T-helper 2 cell treated with Interferon-gamma antibody and Interleukin-4, amounts not matched to agents 5 μg/mL and 100 μg/mL, for 36 hours (primary cell): Measurements from ENCODE around the gene FAAP100.

Source experiments
- DNase-seq: peaks from one replicate; pipeline ENCODE4 v3.0.0; 2021; ENCODE audit warnings: low spot score
- H3K27ac Mint-ChIP-seq: one replicate; pipeline ENCODE4 v1.8.0; 2021; ENCODE audit warnings: mild to moderate bottlenecking, mixed read lengths
- H3K27me3 Mint-ChIP-seq: one replicate; pipeline ENCODE4 v1.8.0; 2021; ENCODE audit warnings: low read depth, mixed read lengths
- H3K36me3 Mint-ChIP-seq: one replicate; pipeline ENCODE4 v1.8.0; 2021; ENCODE audit warnings: low read depth, mixed read lengths
- H3K4me1 Mint-ChIP-seq: one replicate; pipeline ENCODE4 v1.8.0; 2021; ENCODE audit warnings: low read depth, mixed read lengths
- H3K4me3 Mint-ChIP-seq: one replicate; pipeline ENCODE4 v1.8.0; 2022; ENCODE audit warnings: mild to moderate bottlenecking, moderate library complexity, mixed read lengths
- H3K9me3 Mint-ChIP-seq: one replicate; pipeline ENCODE4 v1.8.0; 2021; ENCODE audit warnings: mixed read lengths

FAAP100 gene

DNA sequence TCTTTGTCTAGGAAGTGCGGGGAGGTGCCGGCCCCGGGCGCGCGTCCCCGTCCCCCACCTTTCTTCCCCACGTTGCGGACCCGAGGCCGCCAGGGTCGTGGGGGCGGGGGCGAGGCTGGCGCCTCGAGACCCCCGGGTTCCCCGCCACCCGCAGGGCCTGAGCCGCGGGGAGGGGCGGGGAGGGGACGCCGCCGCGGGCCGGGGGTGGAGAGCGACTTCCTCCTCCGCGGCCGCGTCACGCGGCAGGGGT lies 37.7 kb downstream of the FAAP100 start:
- Mint-ChIP-seq H3K9me3 (no peaks in the 10 kb centered on the region), H3K4me3 (peak overlapping the region; percentile 68), H3K36me3 (peaks cover 32% of the 10 kb centered on the region), H3K27me3 (no peaks in the 10 kb centered on the region), H3K4me1 (peaks cover 20% of the 10 kb centered on the region), H3K27ac (peak overlapping the region; percentile 90)
- DNase-seq: no peak

DNA sequence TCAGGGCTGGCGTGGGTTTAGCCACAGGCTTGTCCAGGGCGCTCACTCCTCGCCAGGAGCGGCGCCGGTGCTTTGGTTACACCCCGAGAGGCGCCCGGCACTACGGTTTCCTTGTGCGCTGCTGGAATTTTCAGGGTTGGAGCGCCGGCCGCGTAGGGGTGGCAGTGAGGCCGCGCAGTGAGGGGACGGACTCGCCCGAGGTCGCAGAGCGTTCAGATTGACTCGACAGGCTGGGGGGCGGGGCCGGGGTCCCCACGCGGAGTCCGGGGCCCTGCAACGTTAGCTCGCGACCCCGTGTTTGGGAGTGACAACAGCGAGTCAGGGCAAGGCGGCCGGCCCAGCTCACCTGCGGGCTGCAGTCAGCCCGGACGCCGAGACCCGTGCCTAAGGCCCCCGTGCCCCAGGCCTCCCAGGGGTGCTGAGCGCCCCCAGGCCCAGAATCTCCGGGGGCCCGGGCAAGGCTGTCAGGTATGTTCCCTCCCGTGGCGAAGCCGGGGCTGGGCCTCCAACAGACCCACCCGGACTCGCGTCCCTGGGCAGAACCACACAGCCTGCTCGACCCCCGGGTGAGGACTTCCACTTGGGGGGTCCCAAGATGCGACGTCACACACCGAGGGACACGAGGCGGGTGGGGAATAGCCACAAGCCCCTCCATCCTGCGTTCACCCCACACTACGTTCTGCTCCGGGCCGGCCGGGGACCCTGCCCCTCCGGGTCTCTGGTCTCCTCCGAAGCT lies 38.2 kb downstream of the FAAP100 start:
- Mint-ChIP-seq H3K27ac (peak overlapping the region; percentile 90), H3K4me3 (peak overlapping the region; percentile 89), H3K27me3 (no peaks in the 10 kb centered on the region), H3K9me3 (no peaks in the 10 kb centered on the region), H3K36me3 (peaks cover 37% of the 10 kb centered on the region), H3K4me1 (peaks cover 25% of the 10 kb centered on the region)
- peak; percentile 56 for DNase-seq

GRCh38 chr17:81513372-81513752 lies 38.8 kb downstream of the FAAP100 start:
- Mint-ChIP-seq H3K36me3 (peaks cover 42% of the 10 kb centered on the region), H3K27me3 (no peaks in the 10 kb centered on the region), H3K4me3 (peak overlapping the region; percentile 89), H3K27ac (peak overlapping the region; percentile 90), H3K9me3 (no peaks in the 10 kb centered on the region), H3K4me1 (peaks cover 28% of the 10 kb centered on the region)
- DNase-seq: peak; percentile 66

GRCh38 chr17:81512562-81513371 lies 39.4 kb downstream of the FAAP100 start, which contains the start of gene ACTG1:
Gene ACTG1, minus strand, starts transcription at chr17:81512799. Its CDS starts 445 bp downstream, at chr17:81512354.
- Mint-ChIP-seq H3K9me3 (no peaks in the 10 kb centered on the region), H3K27me3 (peaks cover under 1% of the 10 kb centered on the region), H3K36me3 (peaks cover 45% of the 10 kb centered on the region), H3K27ac (peak within 1 kb of the TSS; percentile 94), H3K4me1 (peaks cover 28% of the 10 kb centered on the region), H3K4me3 (peak within 1 kb of the TSS; percentile 100)
- peak; percentile 91 for DNase-seq

DNA sequence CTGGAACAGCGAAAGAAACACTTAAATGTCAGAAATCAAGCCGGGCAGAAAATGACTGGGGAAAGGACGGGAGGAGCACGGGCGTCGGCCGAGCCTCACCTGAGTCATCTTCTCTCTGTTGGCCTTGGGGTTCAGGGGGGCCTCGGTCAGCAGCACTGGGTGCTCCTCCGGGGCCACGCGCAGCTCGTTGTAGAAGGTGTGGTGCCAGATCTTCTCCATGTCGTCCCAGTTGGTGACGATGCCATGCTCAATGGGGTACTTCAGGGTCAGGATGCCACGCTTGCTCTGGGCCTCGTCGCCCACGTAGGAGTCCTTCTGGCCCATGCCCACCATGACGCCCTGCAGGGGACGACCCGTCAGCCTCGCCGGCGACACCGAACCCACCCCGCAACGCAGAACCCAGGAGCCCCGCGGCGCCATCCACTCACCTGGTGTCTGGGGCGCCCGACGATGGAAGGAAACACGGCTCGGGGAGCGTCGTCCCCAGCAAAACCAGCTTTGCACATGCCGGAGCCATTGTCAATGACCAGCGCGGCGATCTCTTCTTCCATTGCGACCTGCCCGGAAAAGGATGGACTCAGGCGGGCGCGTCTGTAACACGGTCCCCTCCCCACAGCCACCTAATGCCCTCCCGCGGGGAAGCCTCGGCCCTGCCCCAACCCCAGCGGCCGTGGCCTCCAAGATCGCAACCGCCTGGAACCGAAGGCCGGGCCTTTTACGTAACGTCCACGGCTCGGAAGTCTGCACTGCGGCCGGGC lies 40.2 kb downstream of the FAAP100 start:
- Mint-ChIP-seq H3K9me3 (no peaks in the 10 kb centered on the region), H3K4me1 (peaks cover 29% of the 10 kb centered on the region), H3K36me3 (peaks cover 47% of the 10 kb centered on the region), H3K27ac (peak overlapping the region; percentile 94), H3K4me3 (peak overlapping the region; percentile 100), H3K27me3 (peaks cover 3% of the 10 kb centered on the region)
- DNase-seq: peak; percentile 40

DNA sequence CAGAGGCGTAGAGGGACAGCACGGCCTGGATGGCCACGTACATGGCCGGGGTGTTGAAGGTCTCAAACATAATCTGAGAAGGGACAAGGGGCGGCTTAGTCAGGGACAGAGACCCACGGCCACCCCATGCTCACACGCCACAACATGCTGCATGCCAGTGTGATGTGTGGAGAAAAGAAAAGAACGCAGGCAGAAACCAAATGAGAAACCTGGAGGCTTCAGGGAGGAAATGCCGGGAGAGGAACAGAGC lies 40.7 kb downstream of the FAAP100 start:
- H3K36me3 Mint-ChIP-seq: peaks cover 47% of the 10 kb centered on the region
- peaks cover 26% of the 10 kb centered on the region for H3K4me1 Mint-ChIP-seq
- peak overlapping the region; percentile 100 for H3K4me3 Mint-ChIP-seq
- peaks cover 3% of the 10 kb centered on the region for H3K27me3 Mint-ChIP-seq
- H3K9me3 Mint-ChIP-seq: no peaks in the 10 kb centered on the region
- peak overlapping the region; percentile 94 for H3K27ac Mint-ChIP-seq
- no peak for DNase-seq

- DNase-seq: peak; percentile 28
- peaks cover 22% of the 10 kb centered on the region for H3K4me1 Mint-ChIP-seq
- peak overlapping the region; percentile 94 for H3K27ac Mint-ChIP-seq
- H3K27me3 Mint-ChIP-seq: peaks cover 3% of the 10 kb centered on the region
- peak overlapping the region; percentile 100 for H3K4me3 Mint-ChIP-seq
- H3K9me3 Mint-ChIP-seq: no peaks in the 10 kb centered on the region
- peaks cover 47% of the 10 kb centered on the region for H3K36me3 Mint-ChIP-seq
These were observed 41.2 kb downstream of the FAAP100 start for GRCh38 chr17:81510785-81511553.

DNA sequence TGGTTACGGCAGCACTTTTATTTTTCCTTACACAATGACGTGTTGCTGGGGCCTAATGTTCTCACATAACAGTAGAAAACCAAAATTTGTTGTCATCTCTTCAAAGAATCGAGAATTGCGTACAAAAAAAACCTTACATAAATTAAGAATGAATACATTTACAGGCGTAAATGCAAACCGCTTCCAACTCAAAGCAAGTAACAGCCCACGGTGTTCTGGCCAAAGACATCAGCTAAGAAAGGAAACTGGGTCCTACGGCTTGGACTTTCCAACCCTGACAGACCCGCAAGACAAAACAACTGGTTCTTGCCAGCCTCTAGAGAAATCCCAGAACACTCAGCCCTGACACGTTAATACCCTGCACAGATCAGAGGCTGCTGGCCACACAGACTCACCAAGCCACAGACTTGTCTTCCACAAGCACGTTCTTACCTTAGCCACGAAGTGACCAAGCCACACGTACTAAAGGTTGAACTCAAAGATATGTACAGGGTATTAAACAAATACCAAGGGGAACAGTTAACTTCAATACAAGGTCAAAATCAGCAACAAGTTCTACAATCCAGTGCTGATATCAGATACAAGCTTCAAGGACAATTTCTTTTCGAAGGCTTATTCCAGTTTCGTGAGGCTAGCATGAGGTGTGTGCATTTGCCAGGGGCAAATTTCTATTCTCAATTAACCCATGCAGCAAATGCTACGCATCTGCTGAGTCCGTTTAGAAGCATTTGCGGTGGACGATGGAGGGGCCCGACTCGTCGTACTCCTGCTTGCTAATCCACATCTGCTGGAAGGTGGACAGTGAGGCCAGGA lies 42.0 kb downstream of the FAAP100 start:
- peak overlapping the region; percentile 94 for H3K27ac Mint-ChIP-seq
- peak overlapping the region; percentile 100 for H3K4me3 Mint-ChIP-seq
- H3K27me3 Mint-ChIP-seq: peaks cover 6% of the 10 kb centered on the region
- no peak for DNase-seq
- peaks cover 18% of the 10 kb centered on the region for H3K4me1 Mint-ChIP-seq
- no peaks in the 10 kb centered on the region for H3K9me3 Mint-ChIP-seq
- peaks cover 47% of the 10 kb centered on the region for H3K36me3 Mint-ChIP-seq

- Mint-ChIP-seq H3K27me3 (peaks cover 10% of the 10 kb centered on the region), H3K36me3 (peaks cover 47% of the 10 kb centered on the region), H3K27ac (peak overlapping the region; percentile 85), H3K4me3 (peak overlapping the region; percentile 100), H3K9me3 (no peaks in the 10 kb centered on the region), H3K4me1 (peaks cover 18% of the 10 kb centered on the region)
- no peak for DNase-seq
These were observed 42.8 kb downstream of the FAAP100 start for GRCh38 chr17:81509207-81509971.

GRCh38 chr17:81508639-81509206 lies 43.4 kb downstream of the FAAP100 start:
- H3K9me3 Mint-ChIP-seq: no peaks in the 10 kb centered on the region
- peaks cover 18% of the 10 kb centered on the region for H3K4me1 Mint-ChIP-seq
- H3K36me3 Mint-ChIP-seq: peaks cover 47% of the 10 kb centered on the region
- peaks cover 10% of the 10 kb centered on the region for H3K27me3 Mint-ChIP-seq
- H3K4me3 Mint-ChIP-seq: peak overlapping the region; percentile 100
- DNase-seq: no peak
- H3K27ac Mint-ChIP-seq: peak overlapping the region; percentile 85

GRCh38 chr17:81503619-81504018 lies 48.5 kb downstream of the FAAP100 start:
- Mint-ChIP-seq H3K36me3 (peaks cover 10% of the 10 kb centered on the region), H3K27ac (no peak overlapping the region), H3K4me1 (peaks cover 7% of the 10 kb centered on the region), H3K9me3 (no peaks in the 10 kb centered on the region), H3K4me3 (no peak overlapping the region), H3K27me3 (peaks cover 18% of the 10 kb centered on the region)
- DNase-seq: no peak

DNA sequence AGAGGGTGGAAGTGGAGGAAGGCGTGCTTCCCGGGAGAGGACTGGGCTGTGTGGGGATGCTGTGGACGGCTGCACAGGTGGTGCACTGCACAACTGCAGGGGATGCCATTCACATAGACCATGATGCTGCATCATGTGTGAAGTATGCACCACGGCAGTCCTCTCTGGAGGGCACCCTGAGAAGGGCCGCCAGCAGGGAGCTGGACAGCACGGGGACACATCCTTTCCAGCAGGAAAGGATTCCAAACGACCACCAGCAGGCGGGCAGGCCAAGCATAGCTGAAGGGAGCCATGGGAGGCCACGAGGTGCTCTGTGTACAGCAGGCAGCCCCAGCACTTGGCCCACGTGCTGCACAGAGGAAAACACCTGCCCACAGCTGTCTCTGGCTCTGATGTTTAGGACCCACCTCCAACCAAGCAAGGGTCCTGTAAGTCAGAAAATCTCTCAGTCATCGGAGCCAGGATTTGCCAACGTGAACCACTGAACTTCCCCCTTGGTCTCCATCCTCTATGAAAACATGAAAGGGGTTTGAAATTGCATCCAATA lies 49.6 kb downstream of the FAAP100 start:
- Mint-ChIP-seq H3K4me3 (no peak overlapping the region), H3K27ac (no peak overlapping the region), H3K36me3 (no peaks in the 10 kb centered on the region), H3K4me1 (peaks cover 2% of the 10 kb centered on the region), H3K27me3 (peaks cover 21% of the 10 kb centered on the region), H3K9me3 (no peaks in the 10 kb centered on the region)
- no peak for DNase-seq
